PC-9 (cell line): ENCODE data around the gene SPAG7.

ENCODE experiments used
- CTCF ChIP-seq: fragments of 200-600 bp; sonication (generic); conservative IDR thresholded peaks from 2 replicates; pipeline ENCODE4 v1.6.1; 2017; ENCODE audit warnings: mixed run types, antibody characterized with exemption, mild to moderate bottlenecking, moderate library complexity
- EZH2 ChIP-seq: fragments of 200-600 bp; sonication (generic); IDR thresholded peaks from 2 replicates; pipeline ENCODE4 v1.8.0; 2017; ENCODE audit warnings: antibody characterized with exemption, low read depth

- no peak for TF ChIP-seq CTCF
- no peak for TF ChIP-seq EZH2
Measured at GRCh38 chr17:4956493-4957061, 11.0 kb downstream of the SPAG7 start.
